Measurements from ENCODE around the gene FSCN2. TPM values are rescaled to one million over a fixed set of nuclear protein-coding genes. Genes with fewer than 3 reads are reported as not detected.

Gene FSCN2
- total RNA-seq, 2 donors from 2014 or later: 1.0 to 1.8 TPM

- no peak overlapping the region for H3K27ac Mint-ChIP-seq
- DNase-seq: no peak
- 89 to 100% methylated on average over 1 to 11 of the region's 11 CpGs for WGBS, 2 experiments (ENCODE audit: insufficient coverage in 1 of 2, insufficient read length in 1 of 2)
- peaks cover 9% of the 10 kb centered on the region for H3K27me3 ChIP-seq (ENCODE audit: control insufficient read depth, insufficient read depth, low read length, poor library complexity, severe bottlenecking)
- no peak overlapping the region for H3K9ac ChIP-seq (ENCODE audit: extremely low read depth, low read length, poor library complexity, severe bottlenecking)
- H3K4me1 ChIP-seq (ENCODE audit: control insufficient read depth, insufficient read depth, low read length): no peaks in the 10 kb centered on the region
- H3K36me3 ChIP-seq (ENCODE audit: control insufficient read depth, insufficient read depth, low read length): no peaks in the 10 kb centered on the region
- TF ChIP-seq, protein P1, sequence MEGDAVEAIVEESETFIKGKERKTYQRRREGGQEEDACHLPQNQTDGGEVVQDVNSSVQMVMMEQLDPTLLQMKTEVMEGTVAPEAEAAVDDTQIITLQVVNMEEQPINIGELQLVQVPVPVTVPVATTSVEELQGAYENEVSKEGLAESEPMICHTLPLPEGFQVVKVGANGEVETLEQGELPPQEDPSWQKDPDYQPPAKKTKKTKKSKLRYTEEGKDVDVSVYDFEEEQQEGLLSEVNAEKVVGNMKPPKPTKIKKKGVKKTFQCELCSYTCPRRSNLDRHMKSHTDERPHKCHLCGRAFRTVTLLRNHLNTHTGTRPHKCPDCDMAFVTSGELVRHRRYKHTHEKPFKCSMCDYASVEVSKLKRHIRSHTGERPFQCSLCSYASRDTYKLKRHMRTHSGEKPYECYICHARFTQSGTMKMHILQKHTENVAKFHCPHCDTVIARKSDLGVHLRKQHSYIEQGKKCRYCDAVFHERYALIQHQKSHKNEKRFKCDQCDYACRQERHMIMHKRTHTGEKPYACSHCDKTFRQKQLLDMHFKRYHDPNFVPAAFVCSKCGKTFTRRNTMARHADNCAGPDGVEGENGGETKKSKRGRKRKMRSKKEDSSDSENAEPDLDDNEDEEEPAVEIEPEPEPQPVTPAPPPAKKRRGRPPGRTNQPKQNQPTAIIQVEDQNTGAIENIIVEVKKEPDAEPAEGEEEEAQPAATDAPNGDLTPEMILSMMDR (conservative IDR thresholded peaks at IDR 0.05): no peak
- H3K27me3 Mint-ChIP-seq (ENCODE audit: insufficient read depth): peaks cover 37% of the 10 kb centered on the region
- H3K9me3 Mint-ChIP-seq: no peaks in the 10 kb centered on the region
- no peak overlapping the region for H3K27ac ChIP-seq (ENCODE audit: low read depth, low read length)
- no peak overlapping the region for H3K4me3 Mint-ChIP-seq
- no peak overlapping the region for H3K4me3 ChIP-seq (ENCODE audit: low read length)
- no peaks in the 10 kb centered on the region for H3K4me1 Mint-ChIP-seq
- no peaks in the 10 kb centered on the region for H3K9me3 ChIP-seq (ENCODE audit: control insufficient read depth, low read length)
- H3K36me3 Mint-ChIP-seq (ENCODE audit: low read depth): no peaks in the 10 kb centered on the region
These were observed 4.5 kb downstream of the FSCN2 start for GRCh38 chr17:81532490-81533287.

DNA sequence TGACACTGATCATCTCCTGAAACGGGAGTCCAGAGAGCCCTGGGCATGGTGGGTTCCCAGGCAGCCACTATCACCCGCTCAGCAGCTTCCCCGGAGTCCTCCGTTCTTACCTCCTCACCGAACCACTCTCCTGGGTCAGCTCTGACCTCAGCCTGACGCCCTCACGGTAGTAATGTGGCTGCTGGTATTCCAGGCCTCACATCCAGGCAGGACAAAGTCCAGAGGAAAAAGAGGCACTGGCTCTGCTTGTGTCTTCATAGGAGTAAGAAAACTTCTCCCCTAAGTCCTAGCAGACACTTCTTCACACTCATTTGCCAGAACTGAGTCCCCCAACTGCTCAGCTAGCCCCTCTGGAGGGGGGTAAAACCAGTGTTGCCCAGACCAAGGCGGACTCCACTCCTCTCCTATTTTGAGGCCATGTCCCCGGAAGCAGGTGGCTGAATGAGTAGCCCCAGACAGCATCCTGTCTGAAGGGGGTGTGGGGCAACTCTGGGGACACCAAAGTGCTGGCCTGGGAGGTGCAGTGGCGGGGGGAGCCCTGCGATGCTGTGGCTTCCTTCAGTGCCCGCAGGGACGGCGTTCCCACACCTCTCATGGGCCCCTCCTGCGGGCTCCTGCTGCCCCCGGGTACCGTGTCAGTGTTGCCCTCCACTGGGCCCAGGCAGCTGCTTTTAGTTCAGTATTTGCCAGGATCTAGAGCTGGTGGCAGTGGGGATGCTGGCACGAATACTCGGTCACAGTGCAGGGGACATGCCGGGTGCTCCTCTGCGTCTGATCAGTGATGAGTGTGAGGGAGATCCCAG, 5.4 kb downstream of the FSCN2 start:
- TF ChIP-seq, protein P1 (conservative IDR thresholded peaks at IDR 0.05): no peak
- no peak overlapping the region for H3K27ac Mint-ChIP-seq
- Histone ChIP-seq H3K36me3 (ENCODE audit: control insufficient read depth, insufficient read depth, low read length) (no peaks in the 10 kb centered on the region), H3K27me3 (ENCODE audit: control insufficient read depth, insufficient read depth, low read length, poor library complexity, severe bottlenecking) (peaks cover 9% of the 10 kb centered on the region), H3K9ac (ENCODE audit: extremely low read depth, low read length, poor library complexity, severe bottlenecking) (no peak overlapping the region), H3K27ac (ENCODE audit: low read depth, low read length) (no peak overlapping the region), H3K4me1 (ENCODE audit: control insufficient read depth, insufficient read depth, low read length) (no peaks in the 10 kb centered on the region), H3K9me3 (ENCODE audit: control insufficient read depth, low read length) (no peaks in the 10 kb centered on the region), H3K4me3 (ENCODE audit: low read length) (no peak overlapping the region)
- H3K27me3 Mint-ChIP-seq (ENCODE audit: insufficient read depth): peaks cover 36% of the 10 kb centered on the region
- WGBS, 2 experiments (ENCODE audit: insufficient coverage in 1 of 2, insufficient read length in 1 of 2): 82 to 85% methylated on average over 11 to 21 of the region's 21 CpGs
- peaks cover 3% of the 10 kb centered on the region for H3K36me3 Mint-ChIP-seq (ENCODE audit: low read depth)
- H3K4me1 Mint-ChIP-seq: no peaks in the 10 kb centered on the region
- no peaks in the 10 kb centered on the region for H3K9me3 Mint-ChIP-seq
- no peak for DNase-seq
- H3K4me3 Mint-ChIP-seq: no peak overlapping the region

DNA sequence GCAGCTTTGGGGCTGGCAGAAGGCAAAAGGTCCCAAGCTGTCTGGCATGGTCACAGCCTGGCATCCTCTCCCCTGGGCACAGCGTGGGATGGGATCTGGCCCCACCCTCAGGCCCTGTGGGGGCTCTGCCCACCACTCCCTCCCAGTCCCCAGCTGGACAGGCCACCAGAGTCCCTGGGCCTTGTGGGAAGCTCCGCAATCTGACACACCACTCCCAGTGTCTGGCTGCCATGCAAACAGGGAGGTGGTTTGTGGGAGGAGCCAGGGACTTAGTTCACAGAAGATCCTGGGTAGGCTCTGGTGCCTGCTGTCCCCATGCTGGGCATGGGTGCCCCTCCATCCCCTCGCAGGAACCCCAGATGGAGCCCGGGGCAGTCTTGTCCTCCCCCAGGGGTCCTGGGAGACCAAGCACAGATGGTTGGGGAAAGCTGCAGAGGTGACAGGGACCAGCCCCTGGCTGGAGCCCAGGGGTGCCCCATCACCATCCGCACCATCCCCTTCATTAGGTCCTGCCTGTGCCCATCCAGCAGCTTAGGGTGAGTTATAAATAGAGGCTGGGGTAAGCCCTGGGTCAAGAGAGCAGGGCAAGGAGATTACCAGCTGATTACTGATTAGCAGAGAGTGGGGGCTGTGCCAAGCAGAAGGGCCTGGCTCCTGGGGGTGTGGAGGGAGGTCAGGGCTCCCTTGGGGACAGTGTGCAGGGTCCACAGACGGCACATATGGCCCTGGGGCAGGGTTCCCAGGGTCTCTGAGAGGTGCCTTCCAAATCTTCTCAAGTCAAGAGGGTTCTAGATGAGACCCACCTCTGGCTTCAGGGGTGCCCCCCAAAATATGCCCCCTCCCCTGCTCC, 6.2 kb downstream of the FSCN2 start:
- no peak overlapping the region for H3K27ac Mint-ChIP-seq
- H3K9ac ChIP-seq (ENCODE audit: extremely low read depth, low read length, poor library complexity, severe bottlenecking): no peak overlapping the region
- no peaks in the 10 kb centered on the region for H3K9me3 ChIP-seq (ENCODE audit: control insufficient read depth, low read length)
- H3K27ac ChIP-seq (ENCODE audit: low read depth, low read length): no peak overlapping the region
- no peaks in the 10 kb centered on the region for H3K4me1 ChIP-seq (ENCODE audit: control insufficient read depth, insufficient read depth, low read length)
- H3K4me3 ChIP-seq (ENCODE audit: low read length): no peak overlapping the region
- H3K9me3 Mint-ChIP-seq: no peaks in the 10 kb centered on the region
- peaks cover 3% of the 10 kb centered on the region for H3K36me3 Mint-ChIP-seq (ENCODE audit: low read depth)
- H3K36me3 ChIP-seq (ENCODE audit: control insufficient read depth, insufficient read depth, low read length): no peaks in the 10 kb centered on the region
- peaks cover 9% of the 10 kb centered on the region for H3K27me3 ChIP-seq (ENCODE audit: control insufficient read depth, insufficient read depth, low read length, poor library complexity, severe bottlenecking)
- H3K4me3 Mint-ChIP-seq: no peak overlapping the region
- H3K27me3 Mint-ChIP-seq (ENCODE audit: insufficient read depth): peaks cover 31% of the 10 kb centered on the region
- TF ChIP-seq, protein P1 (conservative IDR thresholded peaks at IDR 0.05): no peak
- no peaks in the 10 kb centered on the region for H3K4me1 Mint-ChIP-seq
- WGBS, 2 experiments (ENCODE audit: insufficient coverage in 1 of 2, insufficient read length in 1 of 2): 75 to 85% methylated on average over 2 to 6 of the region's 6 CpGs
- DNase-seq: no peak

All from endodermal cell (in vitro differentiated cells).